T-helper 2 cell (primary cell): ENCODE results near the gene PPOX.

ENCODE experiments used
- DNase-seq, 5 experiments: peaks; one replicate each; pipeline versions ENCODE4 v3.0.0 to v3.0.0-alpha.2; 2012 to 2022

The PPOX gene

GRCh38 chr1:161153682-161154337 is 12.4 kb upstream of the PPOX start, which contains the start of gene UFC1:
UFC1 (plus strand) TSS chr1:161153978; CDS start chr1:161153998, 20 bp downstream.
- DNase-seq = peak; percentile 50 to 97 (median 79)

- no peak for DNase-seq
Observed at GRCh38 chr1:161157867-161158266, 8.4 kb upstream of the PPOX start.

- no peak for DNase-seq
Observed at GRCh38 chr1:161158316-161159010, 7.8 kb upstream of the PPOX start.

- DNase-seq = peak; percentile 84 to 90 (median 87)
Observed at GRCh38 chr1:161159087-161159912, 6.9 kb upstream of the PPOX start, which contains the start of gene USP21. USP21 (plus strand) TSS chr1:161159500; CDS start chr1:161160641, 1,141 bp downstream.

- no peak for DNase-seq
Observed at GRCh38 chr1:161159913-161160243, 6.3 kb upstream of the PPOX start.

GRCh38 chr1:161160671-161161145 is 5.5 kb upstream of the PPOX start:
- no peak for DNase-seq

- DNase-seq = no peak
Observed at GRCh38 chr1:161161652-161162051, 4.6 kb upstream of the PPOX start.

- no peak for DNase-seq
Observed at GRCh38 chr1:161162052-161162451, 4.2 kb upstream of the PPOX start.

GRCh38 chr1:161162806-161163205 is 3.4 kb upstream of the PPOX start:
- no peak for DNase-seq

- DNase-seq = no peak
Observed at GRCh38 chr1:161163793-161164192, 2.4 kb upstream of the PPOX start.

- no peak for DNase-seq
Observed at GRCh38 chr1:161164901-161165610, 1.2 kb upstream of the PPOX start.

- no peak for DNase-seq
Observed at GRCh38 chr1:161166669-161167548, 683 bp downstream of the PPOX start.

- DNase-seq = no peak
Observed at GRCh38 chr1:161168906-161169305, 2.7 kb downstream of the PPOX start.

GRCh38 chr1:161171191-161171590 is 5.0 kb downstream of the PPOX start:
- no peak for DNase-seq

GRCh38 chr1:161171696-161172095 is 5.5 kb downstream of the PPOX start:
- no peak for DNase-seq

- DNase-seq = no peak
Observed at GRCh38 chr1:161172349-161172748, 6.1 kb downstream of the PPOX start.

GRCh38 chr1:161172776-161173376 is 6.7 kb downstream of the PPOX start:
- no peak for DNase-seq

GRCh38 chr1:161173711-161174110 is 7.5 kb downstream of the PPOX start:
- no peak for DNase-seq

GRCh38 chr1:161174911-161175310 is 8.7 kb downstream of the PPOX start:
- DNase-seq = no peak

GRCh38 chr1:161175771-161176453 is 9.7 kb downstream of the PPOX start:
- DNase-seq = no peak
